Hepatocyte (in vitro differentiated cells): ENCODE results near the gene DPYD. TPM values are rescaled to one million over a fixed set of nuclear protein-coding genes. Genes with fewer than 3 reads are reported as not detected.

Source experiments
- DNase-seq: peaks from one replicate; pipeline ENCODE4 v3.0.0-alpha.2; 2016; ENCODE audit warnings: low spot score
- H2AFZ ChIP-seq: fragments of 200-600 bp; sonication (generic); 2 replicates; pipeline ENCODE4 v1.6.0; 2016; ENCODE audit warnings: antibody characterized with exemption, mild to moderate bottlenecking
- H3K27ac ChIP-seq: fragments of 200-600 bp; sonication (generic); 2 replicates; pipeline ENCODE4 v1.5.1; 2016; ENCODE audit warnings: mild to moderate bottlenecking
- H3K27me3 ChIP-seq: fragments of 200-600 bp; sonication (generic); 2 replicates; pipeline ENCODE4 v1.6.1; 2016
- H3K36me3 ChIP-seq: fragments of 200-600 bp; sonication (generic); replicated peaks from 2 replicates; pipeline ENCODE4 v1.5.1; 2016; ENCODE audit warnings: low read depth; ENCODE audit not compliant: insufficient read depth
- H3K4me1 ChIP-seq: fragments of 200-600 bp; sonication (generic); 2 replicates; pipeline ENCODE4 v1.5.1; 2016; ENCODE audit warnings: mild to moderate bottlenecking, moderate library complexity; ENCODE audit not compliant: insufficient read depth
- H3K4me2 ChIP-seq: fragments of 200-600 bp; sonication (generic); 2 replicates; pipeline ENCODE4 v1.6.0; 2016
- H3K4me3 ChIP-seq: fragments of 200-600 bp; sonication (generic); 2 replicates; pipeline ENCODE4 v1.5.1; 2016; ENCODE audit warnings: mild to moderate bottlenecking
- H3K79me2 ChIP-seq: fragments of 200-600 bp; sonication (generic); 2 replicates; pipeline ENCODE4 v1.6.0; 2017; ENCODE audit warnings: mild to moderate bottlenecking
- H3K9me2 ChIP-seq: fragments of 200-600 bp; sonication (generic); replicated peaks from 2 replicates; pipeline ENCODE4 v1.6.0; 2017; ENCODE audit warnings: mild to moderate bottlenecking; ENCODE audit not compliant: insufficient read depth
- H3K9me3 ChIP-seq: fragments of 200-600 bp; sonication (generic); 2 replicates; pipeline ENCODE4 v1.5.1; 2016; ENCODE audit warnings: low read depth, mild to moderate bottlenecking
- H4K20me1 ChIP-seq: fragments of 200-600 bp; sonication (generic); 2 replicates; pipeline ENCODE4 v1.6.0; 2016; ENCODE audit warnings: mild to moderate bottlenecking; ENCODE audit not compliant: insufficient read depth, poor library complexity, severe bottlenecking
- EZH2 ChIP-seq: fragments of 200-600 bp; sonication (generic); IDR thresholded peaks from 2 replicates; pipeline ENCODE4 v1.6.1; 2016; ENCODE audit warnings: antibody characterized with exemption, mild to moderate bottlenecking, borderline replicate concordance
- EZH2phosphoT487 ChIP-seq: fragments of 200-600 bp; sonication (generic); IDR thresholded peaks from one replicate; pipeline ENCODE4 v1.6.1; 2018; ENCODE audit warnings: antibody characterized with exemption, mild to moderate bottlenecking, low read depth, moderate library complexity; ENCODE audit not compliant: unreplicated experiment, severe bottlenecking
- WGBS: methylation state at CpG from one replicate; pipeline ENCODE4 v1.1.6; 2016; ENCODE audit warnings: low lambda C conversion rate; ENCODE audit errors: missing lambda C conversion rate; 5-methylcytosine and 5-hydroxymethylcytosine counted together
- polyA plus RNA-seq: library from polyadenylated mRNA; unstranded; fragments of >200 nt; fragmentation: Nextera tagmentation; extraction: Ambion mirVana; gene quantifications from 2 replicates; pipeline ENCODE4 v1.2.1, GENCODE V29; 2016
- total RNA-seq: library from RNA; depleted of rRNA; stranded (reverse); fragments of >200 nt; gene quantifications from 2 replicates; pipeline ENCODE4 v1.2.3, GENCODE V29; 2014
- TF ChIP-seq, protein P1 (sequence below): fragments of 200-600 bp; sonication (generic); IDR thresholded peaks from 2 replicates; pipeline ENCODE4 v1.5.1; 2016; ENCODE audit warnings: antibody characterized with exemption, mild to moderate bottlenecking; ENCODE audit not compliant: poor library complexity

Gene DPYD
- total and polyA plus RNA-seq, 2 experiments from 2014 or later: 7.5 to 21.8 TPM

- no peak overlapping the region for H3K4me3 ChIP-seq
- 90% methylated on average over 4 of the region's 4 CpGs for WGBS
- TF ChIP-seq EZH2: no peak
- TF ChIP-seq EZH2phosphoT487: no peak
- TF ChIP-seq, protein P1, sequence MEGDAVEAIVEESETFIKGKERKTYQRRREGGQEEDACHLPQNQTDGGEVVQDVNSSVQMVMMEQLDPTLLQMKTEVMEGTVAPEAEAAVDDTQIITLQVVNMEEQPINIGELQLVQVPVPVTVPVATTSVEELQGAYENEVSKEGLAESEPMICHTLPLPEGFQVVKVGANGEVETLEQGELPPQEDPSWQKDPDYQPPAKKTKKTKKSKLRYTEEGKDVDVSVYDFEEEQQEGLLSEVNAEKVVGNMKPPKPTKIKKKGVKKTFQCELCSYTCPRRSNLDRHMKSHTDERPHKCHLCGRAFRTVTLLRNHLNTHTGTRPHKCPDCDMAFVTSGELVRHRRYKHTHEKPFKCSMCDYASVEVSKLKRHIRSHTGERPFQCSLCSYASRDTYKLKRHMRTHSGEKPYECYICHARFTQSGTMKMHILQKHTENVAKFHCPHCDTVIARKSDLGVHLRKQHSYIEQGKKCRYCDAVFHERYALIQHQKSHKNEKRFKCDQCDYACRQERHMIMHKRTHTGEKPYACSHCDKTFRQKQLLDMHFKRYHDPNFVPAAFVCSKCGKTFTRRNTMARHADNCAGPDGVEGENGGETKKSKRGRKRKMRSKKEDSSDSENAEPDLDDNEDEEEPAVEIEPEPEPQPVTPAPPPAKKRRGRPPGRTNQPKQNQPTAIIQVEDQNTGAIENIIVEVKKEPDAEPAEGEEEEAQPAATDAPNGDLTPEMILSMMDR: no peak
- no peaks in the 10 kb centered on the region for H4K20me1 ChIP-seq
- H3K79me2 ChIP-seq: no peaks in the 10 kb centered on the region
- no peaks in the 10 kb centered on the region for H3K9me2 ChIP-seq
- no peaks in the 10 kb centered on the region for H3K9me3 ChIP-seq
- no peaks in the 10 kb centered on the region for H3K4me1 ChIP-seq
- H3K36me3 ChIP-seq: no peaks in the 10 kb centered on the region
- H3K4me2 ChIP-seq: no peak overlapping the region
- no peak for DNase-seq
- H2AFZ ChIP-seq: no peak overlapping the region
- no peaks in the 10 kb centered on the region for H3K27me3 ChIP-seq
- H3K27ac ChIP-seq: no peak overlapping the region
These were observed 508.7 kb downstream of the DPYD start for GRCh38 chr1:97412166-97412565.

GRCh38 chr1:97396463-97396862 lies 524.4 kb downstream of the DPYD start:
- Histone ChIP-seq H3K79me2 (no peaks in the 10 kb centered on the region), H3K9me2 (no peaks in the 10 kb centered on the region), H3K4me1 (no peaks in the 10 kb centered on the region), H3K9me3 (no peaks in the 10 kb centered on the region), H4K20me1 (no peaks in the 10 kb centered on the region), H3K4me2 (no peak overlapping the region), H2AFZ (no peak overlapping the region), H3K36me3 (no peaks in the 10 kb centered on the region), H3K27ac (no peak overlapping the region), H3K27me3 (no peaks in the 10 kb centered on the region), H3K4me3 (no peak overlapping the region)
- TF ChIP-seq EZH2 (no peak), EZH2phosphoT487 (no peak)
- TF ChIP-seq, protein P1: no peak
- WGBS: 87% methylated on average over 3 of the region's 3 CpGs
- no peak for DNase-seq

DNA sequence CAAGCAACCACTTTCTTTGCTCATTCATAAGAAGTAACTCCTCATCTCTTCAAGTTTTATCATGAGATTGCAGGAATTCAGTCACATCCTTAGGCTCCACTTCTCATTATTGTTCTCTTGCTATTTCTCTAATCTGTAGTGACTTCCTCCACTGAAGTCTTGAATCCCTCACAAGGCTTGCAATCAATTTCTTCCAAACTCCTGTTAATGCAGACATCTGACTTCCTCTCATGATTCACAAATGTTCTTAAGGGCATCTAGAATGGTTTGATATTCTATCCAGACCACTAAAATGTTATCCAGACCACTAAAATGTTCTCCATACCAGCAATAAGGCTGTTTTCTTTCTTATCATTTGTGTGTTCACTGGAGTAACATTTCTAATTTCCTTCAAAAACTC lies 528.1 kb downstream of the DPYD start:
- H3K79me2 ChIP-seq: no peaks in the 10 kb centered on the region
- H3K4me2 ChIP-seq: no peak overlapping the region
- H3K9me2 ChIP-seq: no peaks in the 10 kb centered on the region
- TF ChIP-seq EZH2phosphoT487 (no peak), EZH2 (no peak)
- TF ChIP-seq, protein P1: no peak
- no peak overlapping the region for H3K27ac ChIP-seq
- no peak overlapping the region for H2AFZ ChIP-seq
- no peaks in the 10 kb centered on the region for H3K9me3 ChIP-seq
- no peaks in the 10 kb centered on the region for H3K36me3 ChIP-seq
- H3K4me3 ChIP-seq: no peak overlapping the region
- H3K27me3 ChIP-seq: no peaks in the 10 kb centered on the region
- no peaks in the 10 kb centered on the region for H4K20me1 ChIP-seq
- no peak for DNase-seq
- H3K4me1 ChIP-seq: no peaks in the 10 kb centered on the region
